T-helper 22 cell (primary cell): Measurements from ENCODE around the gene CAPN14.
"Not testable (repeated sequence)": the region's sequence is repeated elsewhere in the genome, so short reads cannot be mapped to it uniquely, and the experiment has no call there.

Experiments used
- DNase-seq: peaks from one replicate; pipeline ENCODE4 v3.0.0-alpha.2; 2020; ENCODE audit warnings: low read depth

CAPN14 gene

DNA sequence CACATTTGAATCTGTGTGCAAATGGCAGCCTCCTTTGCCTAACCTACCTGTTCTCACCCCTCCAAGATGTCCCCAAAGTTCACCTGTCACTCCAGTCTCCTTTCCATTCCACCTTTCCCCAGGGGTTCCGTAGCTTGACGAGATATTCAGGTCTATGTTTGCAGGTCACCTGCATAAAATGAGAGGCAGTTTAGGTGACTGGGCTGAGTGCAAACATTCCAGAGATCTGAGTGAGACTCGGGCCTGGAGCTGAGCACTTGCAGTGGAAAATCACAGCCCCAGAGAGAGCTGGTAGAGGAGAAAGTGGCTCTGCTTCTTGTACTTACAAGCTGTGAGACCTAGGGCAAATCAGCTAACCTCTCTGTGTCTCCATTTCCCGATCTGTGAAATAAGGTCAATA is 20.1 kb downstream of the CAPN14 start:
- DNase-seq: no peak

DNA sequence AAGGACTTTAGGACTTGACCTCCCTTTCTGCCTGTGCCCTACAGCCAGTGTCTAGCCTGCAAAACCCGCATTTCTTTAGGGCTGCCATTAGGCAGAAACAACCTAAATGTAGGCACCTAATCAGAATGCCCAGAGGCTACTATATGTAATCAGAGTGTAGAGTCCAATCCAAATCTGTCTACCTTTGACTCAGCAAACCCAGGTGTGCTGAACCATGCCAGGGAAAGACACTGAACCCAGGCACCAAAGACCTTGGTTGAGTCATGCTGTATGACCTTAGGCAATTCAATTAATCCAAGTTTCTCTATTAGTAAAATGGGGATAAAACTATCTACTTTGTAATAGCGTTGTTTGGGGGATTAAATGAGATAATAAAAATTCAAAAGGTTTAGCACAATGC is 20.7 kb downstream of the CAPN14 start:
- no peak for DNase-seq

DNA sequence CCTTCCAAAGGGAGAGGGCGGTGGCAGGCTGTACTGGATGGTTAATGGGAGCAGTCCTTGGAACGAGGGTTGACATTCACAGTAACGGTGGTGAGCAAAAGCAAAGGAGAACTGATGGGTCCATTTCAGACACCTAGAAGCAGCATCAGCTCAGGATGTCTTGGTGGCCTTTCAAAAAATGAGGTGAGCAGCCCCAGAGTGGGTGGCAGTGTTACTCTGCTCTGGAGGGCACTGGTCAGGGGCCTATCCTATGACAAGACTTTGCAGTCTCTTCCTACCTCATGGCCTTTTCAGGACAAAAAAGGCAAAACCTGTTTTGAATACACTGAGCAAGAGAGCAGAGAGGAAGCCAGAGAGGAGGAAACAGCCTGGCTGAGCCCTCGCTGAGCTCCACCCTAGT is 23.5 kb downstream of the CAPN14 start:
- no peak for DNase-seq

DNA sequence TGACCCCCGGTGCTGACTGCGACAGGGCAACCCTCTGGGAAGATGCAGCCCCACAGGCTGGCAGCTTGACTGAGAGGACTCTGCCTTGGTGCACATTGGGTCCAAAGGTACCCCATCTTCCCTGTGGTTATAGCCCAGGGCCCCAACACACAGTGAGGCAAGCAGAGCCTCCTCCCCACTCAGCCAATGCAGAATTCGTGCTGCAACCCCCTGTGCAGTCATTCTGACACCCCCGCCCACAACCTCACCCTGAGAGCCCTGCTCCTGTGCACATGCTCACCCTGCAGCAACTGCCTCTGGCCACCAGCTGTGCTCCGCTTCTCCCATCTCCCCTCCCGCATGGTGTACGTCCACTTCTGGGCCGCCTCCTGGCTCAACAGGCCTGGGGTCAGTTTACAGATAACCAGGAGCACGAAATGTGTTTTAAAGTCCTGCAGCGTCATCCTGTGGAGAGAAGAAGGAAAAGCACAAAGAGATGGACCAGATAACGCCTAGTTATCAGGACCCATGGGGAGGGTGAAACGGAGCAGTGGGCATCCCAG is 24.4 kb downstream of the CAPN14 start:
- no peak for DNase-seq

DNA sequence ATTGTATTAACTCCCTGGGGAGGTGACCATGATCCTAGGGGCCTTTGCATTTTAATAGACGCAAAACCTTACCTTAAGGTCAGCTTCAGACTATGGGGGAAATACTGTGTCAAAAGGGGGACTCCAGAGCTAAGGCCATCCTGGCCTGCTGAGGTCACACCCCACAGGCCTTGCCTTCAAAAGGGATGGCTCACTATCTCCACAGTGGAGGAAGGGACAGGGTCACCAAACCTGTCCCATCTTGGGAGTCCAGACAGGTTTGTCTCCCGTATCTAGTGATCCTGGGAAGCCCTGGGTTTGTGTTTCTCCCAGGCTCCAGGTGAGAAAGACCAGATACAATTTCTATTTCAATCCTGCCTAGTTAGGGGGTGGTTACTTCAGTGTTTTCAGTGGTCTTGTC is 24.9 kb downstream of the CAPN14 start:
- no peak for DNase-seq

DNA sequence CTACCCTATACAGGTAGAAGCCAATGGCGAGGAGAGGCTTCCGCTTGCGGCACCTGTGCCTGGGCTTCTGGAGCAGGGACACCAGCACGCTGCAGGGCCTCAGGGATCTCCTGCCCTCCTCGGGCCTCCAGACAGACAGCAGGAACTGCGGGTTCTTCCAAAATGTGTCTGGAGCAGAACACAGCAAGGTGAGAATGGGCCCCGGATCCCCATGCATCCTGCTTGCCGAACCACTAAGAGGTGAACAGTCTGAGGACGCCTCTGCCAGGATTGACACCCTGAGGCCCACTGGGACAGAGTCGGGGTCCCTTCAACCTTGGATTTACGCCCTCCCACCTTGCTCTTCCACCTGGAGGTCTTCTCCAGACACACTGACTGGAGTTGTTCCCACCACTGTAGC is 25.4 kb downstream of the CAPN14 start:
- no peak for DNase-seq

DNA sequence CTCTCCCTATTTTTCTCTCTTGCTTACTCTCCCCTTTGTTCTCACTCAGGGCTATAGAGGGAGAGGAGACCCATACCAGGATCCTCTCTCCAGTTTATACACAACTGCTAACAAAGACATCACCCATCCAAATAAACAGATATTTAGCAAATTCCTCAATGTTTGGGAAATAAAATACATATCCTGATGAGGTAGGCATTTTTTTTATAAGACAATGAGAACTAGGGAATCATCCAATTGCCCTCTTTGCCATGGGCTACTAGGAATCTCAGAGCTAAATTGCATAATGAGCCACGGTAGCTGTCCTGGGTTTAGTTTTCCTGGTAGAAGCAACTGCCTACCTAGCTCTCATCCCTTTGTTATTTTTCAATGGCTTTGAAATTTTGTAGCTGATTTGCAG is 27.1 kb downstream of the CAPN14 start:
- DNase-seq: no peak

DNA sequence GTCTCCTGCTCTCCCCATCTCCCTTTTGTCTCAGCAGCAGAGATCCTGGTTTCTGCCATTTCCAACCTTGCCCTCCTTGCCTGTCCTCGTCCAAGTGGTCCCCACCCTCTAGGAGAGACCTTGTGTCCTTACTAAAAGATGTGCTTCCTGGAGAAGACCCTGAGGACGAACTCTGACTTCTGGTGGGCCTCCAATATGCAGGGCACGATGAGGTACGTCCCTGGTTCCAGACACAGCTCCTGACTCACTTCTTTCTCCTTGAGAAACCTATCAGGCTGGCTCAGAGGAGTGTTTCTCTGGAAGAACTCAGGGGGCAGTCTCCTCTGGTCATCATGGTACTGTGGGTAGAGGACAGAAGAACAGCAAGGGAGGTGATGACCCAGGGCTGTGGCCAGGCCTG is 28.2 kb downstream of the CAPN14 start:
- no peak for DNase-seq

DNA sequence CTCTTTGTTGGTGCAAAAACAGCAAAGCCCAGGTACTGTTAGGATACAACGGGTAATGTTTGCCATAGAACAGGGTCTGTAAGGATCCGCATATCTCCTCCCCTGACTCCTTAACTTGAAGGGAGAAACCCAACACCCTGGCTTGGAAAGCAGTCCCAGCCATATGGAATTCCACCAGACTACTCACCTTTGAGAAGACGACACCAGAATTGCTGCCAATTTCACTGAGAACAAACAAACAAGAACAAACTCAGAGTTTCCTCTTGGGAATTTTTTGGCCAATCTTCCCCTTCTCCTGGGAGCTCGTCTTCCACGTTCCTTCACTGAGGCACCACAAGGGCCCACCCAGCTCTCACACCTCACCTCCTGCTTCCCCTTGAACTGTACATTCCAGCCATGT is 29.2 kb downstream of the CAPN14 start:
- DNase-seq: no peak

DNA sequence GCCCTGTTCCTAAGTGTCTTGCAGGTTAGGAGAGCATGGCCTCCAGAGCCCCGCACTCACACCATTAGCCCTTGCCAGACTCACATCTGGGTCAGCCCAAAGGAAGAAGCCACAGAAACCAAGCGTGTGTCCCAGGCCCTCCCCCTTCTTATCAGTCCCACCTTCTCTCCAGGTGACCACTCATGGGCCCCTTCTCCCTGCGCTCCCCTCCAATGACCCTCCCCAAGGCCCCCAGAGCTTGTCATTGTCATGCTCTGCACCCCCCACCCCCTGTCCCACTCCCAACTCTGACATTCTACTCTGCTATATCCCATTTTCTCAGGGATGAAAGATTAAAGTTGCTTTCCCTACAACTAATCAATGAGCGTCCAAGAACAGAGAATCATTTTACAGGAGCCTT is 30.1 kb downstream of the CAPN14 start:
- DNase-seq: no peak

DNA sequence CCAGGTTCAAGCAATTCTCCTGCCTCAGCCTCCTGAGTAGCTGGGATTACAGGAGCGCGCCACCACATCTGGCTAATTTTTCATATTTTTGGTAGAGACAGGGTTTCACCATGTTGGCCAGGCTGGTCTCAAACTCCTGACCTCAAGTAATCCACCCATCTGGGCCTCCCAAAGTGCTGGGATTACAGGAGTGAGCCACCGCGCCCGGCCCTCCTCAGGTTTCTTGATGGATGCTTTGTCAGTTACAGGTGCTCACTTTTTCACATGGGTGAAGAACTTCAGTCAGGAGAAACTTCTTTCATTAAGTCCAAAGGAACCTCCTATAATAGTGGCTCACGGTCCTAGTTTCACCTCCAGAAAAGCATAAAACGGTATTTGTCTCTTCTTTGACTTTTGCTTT is 33.3 kb downstream of the CAPN14 start:
- DNase-seq: not testable (repeated sequence)

DNA sequence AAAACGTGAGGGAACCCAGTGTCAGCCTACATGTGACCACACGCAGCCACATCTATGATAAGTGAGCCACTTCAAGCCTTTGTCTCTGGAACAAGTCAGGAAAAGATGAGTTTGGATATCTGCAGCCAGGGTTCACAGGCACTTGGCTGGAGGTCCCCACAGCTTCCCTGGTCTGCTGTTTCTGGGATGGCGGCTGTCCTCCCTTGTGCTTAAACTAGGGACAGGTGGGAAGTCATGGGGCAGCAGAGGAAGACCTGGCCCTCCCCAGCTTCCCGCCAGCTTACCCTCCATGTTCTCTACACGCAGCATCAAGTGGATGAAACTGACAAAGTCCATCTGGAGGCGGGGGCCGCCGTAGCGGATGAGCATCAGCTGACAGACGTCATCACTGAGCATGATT is 40.6 kb downstream of the CAPN14 start:
- no peak for DNase-seq

DNA sequence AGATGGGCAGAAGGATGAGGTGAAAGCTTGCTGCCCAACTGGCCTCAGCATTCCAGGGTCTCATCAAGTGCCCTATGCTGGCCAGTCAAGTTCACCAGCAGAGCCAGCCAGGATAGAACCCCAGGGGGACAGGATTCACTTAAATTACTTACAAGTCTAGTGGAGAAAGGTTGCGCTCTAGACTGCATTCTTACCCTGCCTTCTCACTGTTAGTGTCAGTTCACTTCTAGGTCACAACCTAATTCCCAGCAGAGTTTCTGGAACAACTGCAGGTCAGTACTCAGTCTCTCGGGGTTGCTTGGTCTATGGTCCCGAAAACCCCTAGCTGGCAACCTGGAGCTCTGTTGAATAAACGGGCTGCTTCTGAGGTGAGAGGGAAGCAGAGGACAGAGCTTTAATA is 46.2 kb downstream of the CAPN14 start:
- DNase-seq: no peak

DNA sequence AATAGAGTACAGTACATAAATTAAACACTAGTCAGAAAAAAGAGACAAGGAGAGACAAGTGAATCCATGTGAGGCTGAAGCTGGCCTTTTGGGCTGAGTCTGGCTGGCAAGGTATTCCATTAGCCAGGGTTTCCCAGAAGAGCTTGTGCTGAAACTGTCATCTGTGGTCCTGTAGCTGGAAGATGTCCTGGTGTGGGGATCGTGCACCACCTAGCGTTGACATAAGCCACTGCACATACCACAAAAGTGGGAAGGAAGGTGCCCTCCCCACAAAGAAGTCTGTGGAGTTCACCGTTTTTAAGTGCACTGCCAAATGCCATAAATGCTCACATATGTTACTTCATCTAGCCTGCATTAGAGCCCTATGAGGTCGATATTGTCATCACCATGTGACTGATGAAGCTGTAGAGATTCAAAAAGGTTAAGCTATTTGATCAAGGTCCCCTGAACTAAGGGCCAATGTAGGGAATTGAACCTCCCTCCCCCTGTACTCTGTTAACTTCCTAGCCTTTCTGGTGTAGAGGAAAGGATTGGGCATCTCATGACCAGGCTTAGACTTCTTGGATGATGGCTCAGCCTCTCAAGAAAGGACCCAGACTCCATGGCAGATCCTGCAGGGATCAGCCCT is 47.1 kb downstream of the CAPN14 start:
- DNase-seq: no peak

DNA sequence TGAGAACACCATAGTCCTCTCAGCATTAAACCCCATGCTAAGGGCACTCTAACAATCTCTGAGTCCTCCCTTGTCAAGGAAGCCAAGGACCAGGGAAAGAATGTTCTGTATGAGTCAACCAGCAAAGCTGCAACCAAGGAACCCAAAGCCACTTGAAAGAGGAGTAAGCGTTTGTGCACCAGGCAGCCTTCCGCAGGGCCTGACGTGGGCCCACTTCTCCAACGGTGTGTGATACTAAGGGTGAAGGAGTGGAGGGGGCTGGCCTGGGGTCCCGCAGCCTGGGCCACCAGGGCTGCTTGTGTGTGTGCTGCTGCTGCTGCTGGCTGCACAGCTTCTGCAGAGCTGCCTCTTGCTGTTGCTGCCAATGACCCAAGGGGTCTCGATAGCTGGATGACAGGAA is 49.0 kb downstream of the CAPN14 start:
- DNase-seq: no peak

DNA sequence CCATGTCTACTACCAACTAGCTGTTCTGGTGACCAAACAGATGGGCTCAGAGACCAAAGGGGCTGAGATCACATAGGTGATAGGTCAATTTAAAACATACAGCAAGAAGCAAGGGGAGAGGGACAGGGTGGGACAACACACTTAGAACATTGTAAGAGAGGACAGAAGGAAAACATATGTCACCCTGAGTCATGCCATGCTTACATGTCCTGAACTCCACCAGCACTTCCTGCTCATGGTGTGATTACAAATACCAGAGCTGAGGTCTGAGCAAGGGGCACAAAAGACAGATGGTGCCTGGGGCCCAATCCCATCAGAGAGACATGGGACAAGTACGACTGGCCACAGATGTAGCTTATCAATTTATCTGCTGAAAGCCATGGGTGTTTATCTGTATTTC is 50.4 kb downstream of the CAPN14 start:
- no peak for DNase-seq

DNA sequence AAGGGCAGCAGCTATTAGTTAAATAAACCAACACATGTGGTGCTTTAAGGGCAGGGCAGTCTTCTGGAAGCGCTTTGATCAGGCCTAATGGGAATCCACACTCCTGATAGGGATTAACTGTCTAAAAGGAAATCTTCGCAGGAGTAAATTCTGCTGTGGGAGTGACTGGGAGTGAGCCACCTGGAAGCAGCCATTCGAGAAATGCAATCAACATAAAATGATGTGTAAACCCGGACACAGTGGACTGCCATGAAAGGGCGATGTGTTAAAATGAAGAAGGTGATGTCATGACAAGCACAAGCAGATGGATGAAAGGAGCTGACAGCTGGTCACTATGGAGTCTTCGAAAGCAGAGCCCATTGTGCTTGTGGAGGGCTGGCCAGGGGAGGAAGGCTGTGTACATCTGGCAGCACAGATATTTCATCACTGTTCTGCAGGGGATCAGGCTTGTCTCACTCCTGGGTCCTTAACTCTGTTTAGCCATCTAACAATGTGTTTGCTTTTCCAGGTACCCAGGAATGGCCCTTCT is 54.2 kb downstream of the CAPN14 start:
- no peak for DNase-seq

DNA sequence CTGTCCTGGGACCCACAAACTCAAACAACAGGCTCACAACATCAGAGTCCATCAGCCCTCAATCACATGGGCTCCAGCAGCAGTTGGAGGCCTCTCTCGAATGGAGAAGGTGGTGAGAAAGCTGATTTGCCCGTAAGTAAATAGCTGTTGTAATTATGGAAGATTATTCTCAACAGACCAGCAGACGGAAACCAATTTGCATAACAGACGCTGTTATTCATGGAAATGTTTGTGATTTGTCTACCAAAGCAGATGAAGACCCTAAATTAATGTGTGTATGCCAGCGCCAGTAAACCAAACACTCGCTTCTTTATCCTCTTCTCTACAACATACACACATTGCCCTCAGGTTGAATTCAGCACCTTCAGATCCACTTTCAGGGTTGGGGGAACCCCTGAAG is 55.7 kb downstream of the CAPN14 start:
- no peak for DNase-seq

DNA sequence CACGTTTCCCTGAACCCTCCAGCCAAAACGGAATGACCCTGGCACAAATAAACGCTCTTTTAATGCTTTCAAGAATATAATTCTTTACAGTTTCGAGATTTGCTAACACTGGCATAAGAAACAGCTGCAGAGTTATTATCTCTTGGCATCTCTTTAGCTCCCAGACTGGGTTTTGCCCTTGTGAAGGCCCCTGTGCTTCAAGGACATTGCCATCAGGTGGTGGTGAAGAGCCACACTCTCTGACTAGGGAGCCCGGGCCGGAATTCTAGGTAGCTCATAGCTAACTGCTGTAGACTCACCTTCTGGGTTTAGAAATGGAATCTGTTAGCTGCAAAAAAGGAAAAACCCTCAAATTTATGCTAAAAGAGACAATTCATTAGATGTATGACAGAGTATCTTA is 65.8 kb downstream of the CAPN14 start:
- no peak for DNase-seq

DNA sequence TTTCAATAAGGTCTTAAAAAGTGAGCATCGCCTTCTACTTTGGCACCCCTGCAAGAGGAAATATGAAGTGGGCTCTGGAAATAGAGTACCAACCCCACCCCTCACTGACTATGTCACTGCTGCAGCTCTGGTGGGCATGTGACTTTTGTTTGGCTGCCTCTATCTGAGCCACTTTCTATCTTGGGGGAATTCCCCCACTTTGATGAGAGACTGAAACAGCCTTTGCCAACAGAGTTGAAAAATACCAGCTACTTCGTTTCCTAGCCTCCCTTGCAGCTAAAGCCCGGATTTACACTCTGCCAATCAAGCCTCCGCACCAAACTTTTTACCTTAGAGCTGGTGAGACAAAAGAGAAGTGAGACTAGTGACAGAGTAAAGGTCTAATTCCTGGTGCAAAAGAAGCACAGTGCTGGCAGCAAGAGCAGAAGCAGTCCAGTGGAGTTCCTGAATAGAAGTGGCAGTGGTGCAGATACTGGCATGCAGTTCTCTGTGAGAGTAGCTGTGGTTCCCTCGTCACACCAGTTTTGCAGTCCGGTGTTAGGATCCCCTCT is 67.1 kb downstream of the CAPN14 start:
- no peak for DNase-seq

DNA sequence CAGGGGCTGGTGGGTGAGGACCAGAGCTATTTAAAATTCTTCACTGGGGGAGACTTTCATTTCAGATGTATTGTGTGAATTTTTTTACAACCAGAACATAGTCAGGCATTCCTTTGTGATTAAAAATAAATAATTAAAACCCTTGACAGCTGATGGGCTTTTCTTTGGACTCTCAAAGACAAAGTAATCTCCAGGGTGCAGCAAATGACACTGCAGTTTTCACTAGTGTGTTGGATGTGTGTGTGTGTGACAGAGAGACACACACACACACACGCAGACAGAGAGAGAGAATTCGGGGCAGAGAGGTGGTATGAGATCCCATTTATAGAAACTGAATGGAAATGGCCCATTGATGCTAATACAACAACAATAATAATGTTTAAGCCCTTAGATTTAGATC is 68.8 kb downstream of the CAPN14 start:
- DNase-seq: no peak

DNA sequence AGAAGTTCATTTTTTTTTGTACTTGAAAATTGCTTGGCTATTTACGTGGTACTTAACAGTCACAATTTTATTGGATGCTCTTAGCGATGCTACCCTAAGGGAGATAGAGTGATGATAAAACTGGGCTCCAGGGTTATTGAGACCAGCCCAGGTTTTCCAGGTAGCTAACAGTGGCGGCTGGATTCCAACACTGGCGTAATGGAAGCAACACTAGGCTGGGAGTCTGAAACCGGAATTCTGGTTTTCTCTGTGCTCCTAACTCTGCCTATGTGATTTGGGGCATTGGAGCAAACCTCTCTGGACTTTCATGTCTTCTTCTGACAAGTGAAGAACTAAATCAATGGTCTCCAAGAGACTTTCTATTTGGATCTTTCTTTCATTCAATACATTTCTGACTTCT is 69.7 kb downstream of the CAPN14 start:
- no peak for DNase-seq

DNA sequence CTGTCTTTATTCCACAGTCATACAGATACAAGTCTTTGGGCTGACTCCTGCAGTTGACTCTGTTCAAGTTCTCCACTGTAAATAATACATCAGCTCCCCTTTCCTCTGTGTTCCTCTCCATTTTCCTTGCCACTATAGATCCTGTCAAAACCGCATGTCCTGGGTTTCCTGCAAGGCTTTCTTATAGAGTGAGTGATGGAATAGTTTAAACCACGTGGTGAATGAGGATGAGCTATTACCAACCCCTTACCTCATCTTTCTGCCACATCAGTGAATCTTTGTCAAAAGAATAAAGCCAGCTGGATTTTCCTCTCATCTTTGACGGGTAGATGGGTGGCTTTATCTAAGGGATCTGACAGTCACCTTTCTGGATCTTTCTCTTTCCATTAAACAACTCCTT is 75.2 kb downstream of the CAPN14 start:
- no peak for DNase-seq

DNA sequence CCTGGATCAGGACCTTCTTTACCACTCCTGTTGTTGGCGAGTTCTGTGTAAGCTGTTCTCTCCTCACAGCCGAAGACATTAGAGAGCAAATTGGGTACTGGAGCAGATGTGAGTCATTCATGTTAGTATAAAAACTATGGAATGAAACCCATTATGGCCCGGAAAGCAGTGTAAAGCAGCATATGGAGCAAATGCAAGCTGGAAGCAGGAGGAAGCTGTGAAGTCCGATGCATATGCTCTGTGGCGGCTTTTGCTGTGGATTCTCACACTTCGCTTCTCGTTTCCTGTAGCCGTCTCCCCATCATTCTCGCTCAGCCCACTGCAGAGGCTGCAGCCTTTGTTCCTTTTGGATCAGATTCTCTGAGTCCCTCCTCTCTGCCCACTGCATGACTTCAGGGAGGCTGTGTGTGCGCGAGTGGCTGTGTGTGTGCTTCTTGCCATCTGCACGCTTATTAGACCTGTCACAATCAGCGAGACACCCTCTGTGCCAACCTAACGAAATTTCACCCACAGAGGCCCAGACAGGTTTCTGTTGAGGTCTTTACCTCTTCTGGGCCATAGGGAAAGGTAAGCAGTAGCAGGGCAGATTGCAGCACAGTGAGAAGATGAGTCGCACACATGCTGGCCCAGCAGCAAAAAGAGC is 75.8 kb downstream of the CAPN14 start:
- no peak for DNase-seq
